ENCODE results near the gene NOL6.
A peak's percentile ranks its signal among the peaks of the same experiment; 100 is the strongest.
"Not testable (repeated sequence)": the region's sequence is repeated elsewhere in the genome, so short reads cannot be mapped to it uniquely, and the experiment has no call there.

NOL6 gene

DNA sequence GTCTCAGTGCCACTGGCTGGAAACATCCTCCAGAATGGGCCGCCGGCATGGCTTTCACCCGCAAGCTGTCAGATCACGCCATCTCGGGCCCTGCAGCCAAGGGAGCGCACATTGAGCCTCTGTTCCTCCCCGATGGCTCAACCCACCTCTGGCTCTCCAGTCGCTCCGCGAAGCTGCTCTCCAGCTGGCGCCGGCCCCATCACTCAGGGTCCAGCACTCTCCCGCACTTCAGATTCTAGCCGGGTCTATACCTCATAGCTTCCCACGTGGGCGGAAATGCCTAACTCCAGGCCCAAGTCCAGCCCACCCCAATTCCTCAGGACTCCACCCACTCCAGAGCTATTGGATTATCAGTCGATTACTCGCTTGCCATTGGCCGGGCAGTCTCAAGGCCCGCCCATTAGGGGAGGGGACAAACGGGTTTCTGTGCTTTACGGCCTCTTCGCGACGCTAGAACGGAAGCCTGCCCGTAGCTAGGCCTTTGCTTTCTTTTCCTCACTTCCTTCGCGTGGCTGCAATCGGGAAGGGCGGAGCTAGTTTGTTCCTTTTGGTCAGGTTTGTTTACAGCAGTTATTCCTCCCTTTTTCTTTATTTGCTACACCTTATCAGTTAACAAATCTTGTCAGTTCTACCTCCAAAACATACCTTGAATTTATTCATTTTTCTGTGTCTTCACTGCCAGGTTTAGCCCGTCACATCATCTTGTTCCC, at the start of gene NOL6:
Gene NOL6, minus strand, starts transcription at position 282 of the 710 bp plus-strand sequence. Its CDS starts 82 bp downstream, at position 200.
- DNase-seq = peak; percentile 66

GRCh38 chr9:33521861-33522260, 48.1 kb upstream of the NOL6 start:
- DNase-seq = not testable (repeated sequence)

- not testable (repeated sequence) for DNase-seq
Observed at GRCh38 chr9:33517934-33518577, 44.3 kb upstream of the NOL6 start.

GRCh38 chr9:33517373-33517772, 43.6 kb upstream of the NOL6 start:
- no peak for DNase-seq

DNA sequence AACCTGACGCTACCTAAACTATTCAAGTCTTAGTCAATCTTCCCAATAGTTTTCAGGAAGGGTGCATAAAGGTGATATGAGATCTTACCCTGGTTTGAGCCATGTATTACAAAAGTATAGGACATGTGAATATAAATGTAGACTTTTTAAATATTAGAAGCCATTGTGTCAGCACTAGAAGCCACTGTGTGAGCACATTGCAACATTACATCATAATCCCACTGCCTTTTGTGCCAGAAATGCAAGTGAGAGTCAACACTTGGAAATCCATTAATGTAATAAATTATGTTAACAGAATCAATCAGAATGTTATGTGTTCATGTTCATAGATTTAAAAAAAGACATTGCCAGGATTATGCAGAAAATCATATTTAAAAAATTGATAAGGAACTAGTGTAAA, 42.7 kb upstream of the NOL6 start:
- DNase-seq = not testable (repeated sequence)

- DNase-seq = not testable (repeated sequence)
Observed at GRCh38 chr9:33515342-33515995, 41.7 kb upstream of the NOL6 start.

GRCh38 chr9:33512535-33512934, 38.8 kb upstream of the NOL6 start:
- DNase-seq = not testable (repeated sequence)

DNA sequence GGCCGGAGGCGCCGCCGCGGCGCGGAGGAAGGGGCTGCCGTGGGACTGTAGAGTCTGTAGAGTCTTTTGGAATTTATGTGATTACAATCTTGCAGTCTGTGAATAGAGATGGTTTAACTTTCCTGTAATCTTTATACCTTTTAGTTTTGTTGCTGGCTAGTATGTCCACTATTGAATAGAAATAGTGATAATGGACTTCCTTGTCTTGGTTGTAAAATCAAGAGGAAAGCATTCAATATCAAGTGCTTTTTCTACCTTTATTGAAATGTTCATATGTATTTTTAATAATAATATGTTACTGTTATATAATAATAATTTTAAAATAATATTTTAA, 37.4 kb upstream of the NOL6 start:
- not testable (repeated sequence) for DNase-seq

DNA sequence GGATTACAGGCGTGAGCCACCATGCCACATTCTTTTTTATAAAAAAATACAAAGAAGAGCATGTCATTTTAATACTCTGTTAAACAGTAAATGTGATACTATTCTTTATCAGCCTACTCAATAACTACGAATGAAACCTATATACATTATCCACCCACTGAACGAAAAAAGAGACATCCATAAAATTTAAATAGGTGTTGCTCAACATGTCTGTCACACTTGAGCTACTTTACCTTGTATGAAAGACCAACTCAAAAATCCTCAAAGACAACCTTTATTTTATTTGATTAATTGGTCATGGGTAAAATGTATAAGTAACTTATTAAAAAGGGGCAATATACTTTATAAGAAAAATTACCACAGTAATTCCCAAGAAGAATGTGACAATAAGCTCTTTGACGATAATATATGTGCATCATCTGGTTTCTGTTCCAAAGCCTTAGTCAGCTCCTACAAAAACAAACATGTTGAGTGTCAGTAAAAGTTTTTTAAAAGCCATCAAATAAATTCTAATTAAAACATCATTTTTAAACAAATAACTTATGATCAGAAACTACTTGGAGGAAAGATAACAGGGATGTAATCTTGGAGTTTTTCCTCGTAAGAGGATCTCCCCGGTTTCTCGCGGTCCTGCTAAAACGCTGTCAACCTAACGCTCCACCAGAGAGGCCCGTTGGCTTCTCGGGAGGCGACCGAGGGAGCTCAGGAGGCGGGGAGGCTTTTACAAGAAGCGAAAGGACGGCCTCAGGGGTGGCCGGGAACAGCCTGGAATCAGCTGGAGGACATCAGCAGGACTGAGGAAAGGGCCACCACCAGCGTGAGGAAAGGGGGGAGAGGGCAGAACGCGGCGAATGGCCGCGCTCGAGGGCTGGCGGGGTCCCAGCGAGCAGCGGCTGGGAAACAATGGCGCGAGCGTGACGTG, 36.8 kb upstream of the NOL6 start:
- no peak for DNase-seq

DNA sequence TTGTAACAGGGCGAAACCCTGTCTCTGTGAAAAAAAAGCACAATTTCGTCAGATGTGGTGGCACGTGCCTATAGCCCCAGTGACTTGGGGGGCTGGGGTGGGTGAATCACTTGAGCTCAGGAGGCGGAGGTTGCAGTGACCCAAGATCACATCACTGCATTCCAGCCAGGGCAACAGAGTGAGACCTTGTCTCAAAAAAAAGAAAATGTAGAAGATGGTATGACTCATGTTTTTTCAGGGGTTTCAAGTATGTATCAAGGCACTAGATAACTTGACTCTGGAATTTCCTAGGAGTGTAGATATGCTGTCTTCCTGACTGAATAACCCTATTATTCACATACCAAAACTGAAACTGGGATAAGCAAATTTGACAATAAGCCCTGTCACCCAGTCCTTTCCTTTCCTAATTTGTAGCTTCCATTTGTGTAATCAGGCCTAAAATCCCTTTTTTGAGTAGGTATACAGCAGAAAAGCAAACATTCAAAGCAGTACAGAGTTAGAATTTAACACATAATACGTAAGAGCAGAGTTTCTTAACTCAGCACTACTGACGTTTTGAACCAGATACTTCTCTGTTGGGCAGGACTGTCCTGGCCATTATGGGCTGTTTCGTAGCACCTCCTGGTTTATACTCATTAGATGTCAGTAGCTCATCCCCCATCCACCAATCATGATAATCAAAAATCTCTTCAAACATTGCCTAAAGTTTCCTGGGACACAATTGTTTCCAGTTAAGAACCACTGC, 33.1 kb upstream of the NOL6 start:
- DNase-seq = no peak

- no peak for DNase-seq
Observed at GRCh38 chr9:33498387-33498786, 24.7 kb upstream of the NOL6 start.

DNA sequence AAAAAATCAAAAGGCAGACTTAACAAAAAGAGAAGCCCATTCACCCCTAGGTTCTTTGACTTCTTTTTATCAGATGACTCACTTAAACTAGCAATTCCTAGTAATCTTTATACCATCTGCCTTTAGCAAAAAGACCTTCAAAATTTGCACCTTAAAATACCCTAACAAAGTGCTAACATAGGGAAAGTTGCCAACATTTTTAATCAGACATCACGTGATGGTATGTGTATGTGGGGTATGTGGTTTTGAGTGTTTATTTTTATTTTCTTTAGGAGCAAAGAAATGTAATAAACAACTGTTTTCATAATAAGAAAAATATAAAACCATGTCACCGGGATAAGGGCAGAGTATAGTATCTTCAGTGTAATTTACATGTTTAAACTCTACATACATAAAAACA, 20.1 kb upstream of the NOL6 start:
- DNase-seq = not testable (repeated sequence)

DNA sequence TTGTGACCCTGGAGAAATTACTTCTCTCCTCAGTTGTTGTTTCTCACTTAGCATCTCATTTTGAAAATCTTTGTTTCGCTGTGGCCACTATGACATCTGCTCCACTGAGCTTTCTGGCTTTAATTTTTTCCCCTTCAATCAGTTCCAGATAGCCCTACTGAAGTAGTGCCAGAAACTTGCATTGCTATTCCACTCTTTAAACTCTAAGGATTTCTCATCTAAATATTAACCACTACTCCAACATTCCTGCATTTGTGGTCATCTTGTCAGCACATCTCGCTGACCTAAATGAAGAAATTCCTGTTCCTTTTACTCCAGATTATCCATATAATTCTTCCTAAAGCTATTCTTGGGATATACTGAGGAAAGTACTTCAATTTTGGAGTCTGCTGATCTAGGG, 15.3 kb upstream of the NOL6 start:
- DNase-seq = no peak

DNA sequence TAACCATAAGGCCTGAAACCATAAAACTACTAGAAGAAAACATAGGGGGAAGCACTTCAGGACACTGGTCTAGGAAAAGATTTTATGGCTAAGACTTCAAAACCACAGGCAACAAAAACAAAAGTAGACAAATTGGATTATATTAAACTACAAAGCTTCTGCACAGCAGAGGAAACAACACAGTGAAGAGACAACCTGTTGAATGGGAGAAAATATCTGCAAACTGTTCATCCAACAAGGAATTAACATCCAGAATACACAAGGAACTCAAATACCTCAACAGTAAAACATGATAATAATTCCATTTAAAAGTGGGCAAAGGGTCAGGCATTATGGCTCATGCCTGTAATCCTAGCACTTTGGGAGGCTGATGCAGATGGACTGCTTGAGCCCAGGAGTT, 11.6 kb upstream of the NOL6 start:
- not testable (repeated sequence) for DNase-seq

GRCh38 chr9:33480976-33481375, 7.3 kb upstream of the NOL6 start:
- DNase-seq = no peak

DNA sequence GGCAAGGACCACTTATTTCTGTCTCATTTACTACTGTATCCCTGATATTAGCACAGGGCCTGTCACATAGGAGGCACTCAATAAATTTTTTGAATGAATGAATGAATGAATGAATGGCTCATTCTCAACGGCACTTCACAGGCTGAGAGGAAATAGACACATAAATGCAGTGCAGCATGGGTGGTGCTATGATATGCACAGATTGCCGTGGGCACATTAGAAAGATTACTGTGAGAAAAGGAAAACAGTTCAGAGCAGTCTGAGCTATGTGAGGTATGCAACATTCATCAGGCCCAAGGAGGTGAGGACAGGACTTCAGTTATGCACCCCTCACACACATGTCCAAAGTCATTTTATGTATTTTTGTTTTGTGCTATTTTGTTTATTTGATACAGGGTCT, 6.4 kb upstream of the NOL6 start:
- no peak for DNase-seq

GRCh38 chr9:33476503-33476902, 2.8 kb upstream of the NOL6 start:
- no peak for DNase-seq

DNA sequence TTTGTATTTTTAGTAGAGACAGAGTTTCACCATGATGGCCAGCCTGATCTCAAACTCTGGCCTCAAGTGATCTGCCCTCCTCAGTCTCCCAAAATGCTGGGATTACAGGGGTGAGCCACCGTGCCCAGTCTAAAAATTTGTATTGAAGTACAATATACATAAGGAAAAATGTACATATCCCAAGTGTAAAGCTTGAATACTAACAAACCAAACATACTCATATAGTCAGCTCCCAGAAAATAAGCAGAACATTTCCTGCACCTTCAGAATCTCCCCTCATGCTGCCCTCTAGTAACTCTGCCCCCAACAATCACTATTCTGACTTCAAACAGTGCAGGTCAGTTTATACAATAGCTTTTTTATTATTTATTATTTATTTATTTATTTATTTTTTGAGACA, 1.6 kb upstream of the NOL6 start:
- no peak for DNase-seq

GRCh38 chr9:33472881-33473615, 676 bp downstream of the NOL6 start:
- no peak for DNase-seq

- no peak for DNase-seq
Observed at GRCh38 chr9:33472171-33472880, 1.4 kb downstream of the NOL6 start.

- DNase-seq = no peak
Observed at GRCh38 chr9:33471361-33471760, 2.4 kb downstream of the NOL6 start.

Data from SHP77 treated with DMSO at 0.1 percent for 48 hours (cell line).